KOPT-K1 (cell line): ENCODE measurements around the gene RAD51B.
"Not testable (repeated sequence)": the region's sequence is repeated elsewhere in the genome, so short reads cannot be mapped to it uniquely, and the experiment has no call there.

Source experiments
- H3K27ac ChIP-seq: fragments of 200-600 bp; sonication (generic); 2 replicates; pipeline ENCODE4 v1.5.1; 2016; ENCODE audit warnings: antibody characterized with exemption, mild to moderate bottlenecking, low read depth, low read length; ENCODE audit not compliant: poor library complexity, severe bottlenecking
- H3K36me3 ChIP-seq: fragments of 200-600 bp; sonication (generic); 2 replicates; pipeline ENCODE4 v1.5.1; 2017; ENCODE audit warnings: antibody characterized with exemption, mild to moderate bottlenecking, low read length, moderate library complexity; ENCODE audit not compliant: insufficient read depth
- H3K9me3 ChIP-seq: fragments of 200-600 bp; sonication (generic); 2 replicates; pipeline ENCODE4 v1.5.1; 2017; ENCODE audit warnings: antibody characterized with exemption, low read length, mild to moderate bottlenecking; ENCODE audit not compliant: insufficient read depth, poor library complexity, severe bottlenecking

Gene RAD51B

GRCh38 chr14:68020493-68020892 lies 200.9 kb downstream of the RAD51B start:
- no peak overlapping the region for H3K27ac ChIP-seq
- no peaks in the 10 kb centered on the region for H3K36me3 ChIP-seq
- H3K9me3 ChIP-seq = peaks cover 8% of the 10 kb centered on the region

- Histone ChIP-seq H3K9me3 (peaks cover 6% of the 10 kb centered on the region), H3K27ac (no peak overlapping the region), H3K36me3 (no peaks in the 10 kb centered on the region)
These were observed 201.6 kb downstream of the RAD51B start for GRCh38 chr14:68020999-68021663.

GRCh38 chr14:68027276-68027675 lies 207.7 kb downstream of the RAD51B start:
- Histone ChIP-seq H3K9me3 (peaks cover 38% of the 10 kb centered on the region), H3K27ac (no peak overlapping the region), H3K36me3 (no peaks in the 10 kb centered on the region)

GRCh38 chr14:68028075-68028474 lies 208.5 kb downstream of the RAD51B start:
- Histone ChIP-seq H3K36me3 (no peaks in the 10 kb centered on the region), H3K27ac (no peak overlapping the region), H3K9me3 (peaks cover 38% of the 10 kb centered on the region)

GRCh38 chr14:68031011-68031410 lies 211.4 kb downstream of the RAD51B start:
- H3K36me3 ChIP-seq, H3K27ac ChIP-seq: not testable (repeated sequence)
- H3K9me3 ChIP-seq = peaks cover 33% of the 10 kb centered on the region

GRCh38 chr14:68032154-68032553 lies 212.6 kb downstream of the RAD51B start:
- H3K27ac ChIP-seq = no peak overlapping the region
- no peaks in the 10 kb centered on the region for H3K36me3 ChIP-seq
- H3K9me3 ChIP-seq = peaks cover 33% of the 10 kb centered on the region

GRCh38 chr14:68033336-68033932 lies 213.9 kb downstream of the RAD51B start:
- Histone ChIP-seq H3K36me3 (no peaks in the 10 kb centered on the region), H3K27ac (no peak overlapping the region), H3K9me3 (peaks cover 32% of the 10 kb centered on the region)

- H3K27ac ChIP-seq = no peak overlapping the region
- no peaks in the 10 kb centered on the region for H3K36me3 ChIP-seq
- peaks cover 17% of the 10 kb centered on the region for H3K9me3 ChIP-seq
These were observed 215.3 kb downstream of the RAD51B start for GRCh38 chr14:68034896-68035295.

- Histone ChIP-seq H3K36me3 (no peaks in the 10 kb centered on the region), H3K9me3 (peaks cover 4% of the 10 kb centered on the region), H3K27ac (no peak overlapping the region)
These were observed 216.6 kb downstream of the RAD51B start for GRCh38 chr14:68036202-68036601.

- Histone ChIP-seq H3K9me3 (no peaks in the 10 kb centered on the region), H3K27ac (no peak overlapping the region), H3K36me3 (no peaks in the 10 kb centered on the region)
These were observed 220.0 kb downstream of the RAD51B start for GRCh38 chr14:68039593-68039992.

GRCh38 chr14:68040633-68041369 lies 221.2 kb downstream of the RAD51B start:
- Histone ChIP-seq H3K27ac (no peak overlapping the region), H3K9me3 (no peaks in the 10 kb centered on the region), H3K36me3 (no peaks in the 10 kb centered on the region)

GRCh38 chr14:68041876-68042354 lies 222.3 kb downstream of the RAD51B start:
- Histone ChIP-seq H3K36me3 (no peaks in the 10 kb centered on the region), H3K9me3 (no peaks in the 10 kb centered on the region), H3K27ac (no peak overlapping the region)

GRCh38 chr14:68042586-68043210 lies 223.1 kb downstream of the RAD51B start:
- Histone ChIP-seq H3K9me3 (no peaks in the 10 kb centered on the region), H3K36me3 (no peaks in the 10 kb centered on the region), H3K27ac (no peak overlapping the region)

- Histone ChIP-seq H3K9me3 (no peaks in the 10 kb centered on the region), H3K27ac (no peak overlapping the region)
These were observed 224.2 kb downstream of the RAD51B start for GRCh38 chr14:68043752-68044151.

GRCh38 chr14:68047906-68048305 lies 228.3 kb downstream of the RAD51B start:
- no peaks in the 10 kb centered on the region for H3K9me3 ChIP-seq
- no peak overlapping the region for H3K27ac ChIP-seq
- no peaks in the 10 kb centered on the region for H3K36me3 ChIP-seq

More at GRCh38 chr14:68043752-68044151, 224.2 kb downstream of the RAD51B start:
- no peaks in the 10 kb centered on the region for H3K36me3 ChIP-seq
